Effector CD4-positive, alpha-beta T cell (primary cell): ENCODE measurements around the gene USH1G.

Experiments
- DNase-seq: peaks from one replicate; pipeline ENCODE4 v3.0.0-alpha.2; 2020

USH1G gene

GRCh38 chr17:74953134-74953687 lies 30.2 kb upstream of the USH1G start:
- DNase-seq = no peak

- no peak for DNase-seq
Observed at GRCh38 chr17:74952431-74953133, 29.5 kb upstream of the USH1G start.

- no peak for DNase-seq
Observed at GRCh38 chr17:74951680-74952421, 28.8 kb upstream of the USH1G start.

GRCh38 chr17:74951065-74951464 lies 28.0 kb upstream of the USH1G start:
- DNase-seq = no peak

GRCh38 chr17:74950207-74950606 lies 27.2 kb upstream of the USH1G start:
- no peak for DNase-seq

- DNase-seq = no peak
Observed at GRCh38 chr17:74949455-74950115, 26.5 kb upstream of the USH1G start.

GRCh38 chr17:74947041-74947754 lies 24.1 kb upstream of the USH1G start:
- no peak for DNase-seq

GRCh38 chr17:74946641-74947040 lies 23.6 kb upstream of the USH1G start:
- no peak for DNase-seq

- DNase-seq = no peak
Observed at GRCh38 chr17:74945543-74945942, 22.5 kb upstream of the USH1G start.

GRCh38 chr17:74943808-74944522 lies 20.9 kb upstream of the USH1G start:
- DNase-seq = no peak

- DNase-seq = no peak
Observed at GRCh38 chr17:74941128-74941725, 18.2 kb upstream of the USH1G start.

GRCh38 chr17:74939534-74939933 lies 16.5 kb upstream of the USH1G start:
- DNase-seq = no peak

GRCh38 chr17:74938194-74938950 lies 15.3 kb upstream of the USH1G start:
- no peak for DNase-seq

- no peak for DNase-seq
Observed at GRCh38 chr17:74937064-74938051, 14.3 kb upstream of the USH1G start.

GRCh38 chr17:74936470-74936799 lies 13.4 kb upstream of the USH1G start:
- DNase-seq = no peak

GRCh38 chr17:74935585-74936469 lies 12.8 kb upstream of the USH1G start, which contains the start of gene OTOP3:
TSS of gene OTOP3 (plus strand) at chr17:74935898. CDS start at chr17:74935922, 24 bp downstream.
- DNase-seq = no peak

GRCh38 chr17:74935048-74935447 lies 12.0 kb upstream of the USH1G start:
- DNase-seq = no peak

- DNase-seq = no peak
Observed at GRCh38 chr17:74930535-74931036, 7.5 kb upstream of the USH1G start.
